H1 (cell line): ENCODE measurements around the gene RAD51B. TPM values are rescaled to one million over a fixed set of nuclear protein-coding genes. Genes with fewer than 3 reads are reported as not detected.

Source experiments
- CBX5 ChIP-seq: fragments of 300-800, 300-1000 bp; sonication (generic); IDR thresholded peaks from 2 replicates; pipeline ENCODE4 v1.7.1; 2016; ENCODE audit warnings: antibody characterized with exemption, low read length, low read depth
- FOSL1 ChIP-seq: IDR thresholded peaks from 2 replicates; pipeline ENCODE4 v1.6.1; 2011; ENCODE audit warnings: mild to moderate bottlenecking, low read depth, low read length, moderate library complexity; ENCODE audit not compliant: insufficient read depth
- HDAC2 ChIP-seq, 2 experiments: fragments of 300-600 bp in 1 of 2; sonication (generic) in 1 of 2; IDR thresholded peaks; 2 replicates each; pipeline ENCODE4 v1.6.1; 2011 to 2012; ENCODE audit warnings: low read depth in 2 of 2, low read length in 2 of 2, mild to moderate bottlenecking in 2 of 2, moderate library complexity in 2 of 2, borderline replicate concordance in 1 of 2, inconsistent platforms in 1 of 2
- JUN ChIP-seq: IDR thresholded peaks from 2 replicates; pipeline ENCODE4 v1.6.1; 2011; ENCODE audit warnings: low read depth, mild to moderate bottlenecking, improper control_type of control experiment, low read length
- RBBP5 ChIP-seq: IDR thresholded peaks from 2 replicates; pipeline ENCODE4 v1.7.1; 2012; ENCODE audit warnings: low read depth, mild to moderate bottlenecking, inconsistent platforms, low read length, moderate library complexity, borderline replicate concordance
- SIN3A ChIP-seq, 2 experiments: IDR thresholded peaks in 1 of 2; conservative IDR thresholded peaks in 1 of 2; 2 replicates each; pipeline ENCODE4 v1.6.1; 2011 to 2012; ENCODE audit warnings: low read length in 2 of 2, improper control_type of control experiment in 1 of 2, low read depth in 1 of 2, mild to moderate bottlenecking in 1 of 2
- SIRT6 ChIP-seq: IDR thresholded peaks from one replicate; pipeline ENCODE4 v1.7.1; 2012; ENCODE audit warnings: low read length, inconsistent platforms
- SRF ChIP-seq: IDR thresholded peaks from 2 replicates; pipeline ENCODE4 v1.6.1; 2011; ENCODE audit warnings: mild to moderate bottlenecking, low read depth, low read length, moderate library complexity
- YY1 ChIP-seq: IDR thresholded peaks from 2 replicates; pipeline ENCODE4 v1.6.1; 2011; ENCODE audit warnings: low read depth, mild to moderate bottlenecking, low read length
- polyA plus RNA-seq, 7 experiments: library from polyadenylated mRNA; depleted of rRNA in 3 of 7; stranded (reverse) in 5 of 7; unstranded in 2 of 7; fragments of >200 nt in 5 of 7; fragments of 200-250 nt in 2 of 7; gene quantifications; 1 replicate in 5 of 7; 2 replicates in 1 of 7; 4 replicates in 1 of 7; pipeline versions ENCODE4 v1.2.1 to v1.2.3, GENCODE V29; 2011 to 2013; ENCODE audit warnings: missing spikeins in 2 of 7, mixed read lengths in 2 of 7
- total RNA-seq: library from RNA; stranded (reverse); fragmentation: NEBNext Ultra II Directional; extraction: Animal tissue kit (Norgen Biotek cat#: 25700); gene quantifications from 2 replicates; pipeline ENCODE4 v1.2.1, GENCODE V29; 2021

Gene RAD51B
- total and polyA plus RNA-seq, 2 of the 8 experiments (the other 6 are each of a cell fraction or from before 2014, with no cell fraction given): 3.9 to 14.9 TPM

- TF ChIP-seq YY1 (no peak), RBBP5 (no peak), JUN (no peak), FOSL1 (no peak), SRF (no peak), SIRT6 (no peak), CBX5 (no peak), HDAC2 (IDR thresholded peaks at IDR 0.05; ENCODE audit: borderline replicate concordance in 1 of 2, low read depth in 2 of 2, low read length in 2 of 2) (no peak), SIN3A (conservative IDR thresholded peaks at IDR 0.05 in 1 of 2, IDR thresholded peaks at IDR 0.05 in 1 of 2; ENCODE audit: low read depth in 1 of 2, low read length in 2 of 2) (no peak)
Observed at GRCh38 chr14:68316078-68316868, 496.7 kb downstream of the RAD51B start (continued).
